HepG2 (cell line): ENCODE data around the gene ZIC3. TPM values are rescaled to one million over a fixed set of nuclear protein-coding genes. Genes with fewer than 3 reads are reported as not detected.

Experiments
- ATAC-seq: fragments of 200-7000 bp; cut with Tn5 transposase; 3 replicates; pipeline ENCODE4 v1.9.1; 2020; ENCODE audit warnings: mild to moderate bottlenecking, moderate library complexity
- BruUV-seq: library from RNA; stranded (reverse); fragments of 400-500 nt; replicated peaks from 2 replicates; lab custom pipeline; 2021; lab: Mats Ljungman, UMichigan
- CTCF ChIA-PET: fragments of 300-600 bp; formaldehyde crosslinking; extraction: SDS; loops from one replicate; lab custom pipeline; 2021; ENCODE audit warnings: low total read pairs, inconsistent platforms, low intra/inter-chr PET ratio; lab: Yijun Ruan, JAX
- POLR2A ChIA-PET: fragments of 350-600 bp; sonication (Branson Sonifier 250); formaldehyde crosslinking; loops from one replicate; lab custom pipeline; 2020; ENCODE audit warnings: antibody characterized with exemption, inconsistent platforms; lab: Yijun Ruan, JAX
- DNase-seq: peaks from one replicate; pipeline ENCODE4 v3.0.0-alpha.2; 2015; ENCODE audit warnings: low spot score
- FAIRE-seq: peaks from 3 replicates; lab custom pipeline; 2011; peaks lifted over from hg19 to GRCh38; lab: Jason Lieb, UNC
- H2AFZ ChIP-seq: one replicate; pipeline ENCODE4 v1.6.1; 2011; ENCODE audit warnings: low read length, inconsistent platforms
- H3K27ac ChIP-seq: fragments of 300-600 bp; 3 replicates; pipeline ENCODE4 v1.8.0; 2011; ENCODE audit warnings: mixed run types, mild to moderate bottlenecking, mixed read lengths, low read length, inconsistent platforms; ENCODE audit not compliant: insufficient read depth; ENCODE audit errors: extremely low read length
- H3K27me3 ChIP-seq, 2 experiments: fragments of 200-600 bp in 1 of 2; 2 replicates in 1 of 2; 3 replicates in 1 of 2; pipeline versions ENCODE4 v1.6.0 to v1.8.0; 2011; ENCODE audit warnings: low read length in 2 of 2, mild to moderate bottlenecking in 2 of 2, moderate library complexity in 2 of 2, inconsistent platforms in 1 of 2; ENCODE audit not compliant: insufficient read depth in 2 of 2, control insufficient read depth in 1 of 2
- H3K36me3 ChIP-seq, 2 experiments: fragments of 200-600 bp in 1 of 2; replicated peaks in 1 of 2; 2 replicates in 1 of 2; 3 replicates in 1 of 2; pipeline versions ENCODE4 v1.5.1 to v1.8.0; 2011; ENCODE audit warnings: low read length in 2 of 2, inconsistent platforms in 1 of 2; ENCODE audit not compliant: insufficient read depth in 2 of 2, control insufficient read depth in 1 of 2
- H3K4me1 ChIP-seq: 2 replicates; pipeline ENCODE4 v1.5.1; 2012; ENCODE audit warnings: low read length, inconsistent platforms; ENCODE audit not compliant: insufficient read depth
- H3K4me2 ChIP-seq: 2 replicates; pipeline ENCODE4 v1.6.0; 2011; ENCODE audit warnings: low read depth, low read length, inconsistent platforms
- H3K4me3 ChIP-seq, 3 experiments: fragments of 200-600 bp in 1 of 3; sonication (generic), shearing (Covaris generic) in 1 of 3; replicated peaks in 1 of 3; 2 replicates each; pipeline ENCODE4 v1.5.1; 2011 to 2016; ENCODE audit warnings: low read length in 3 of 3, inconsistent platforms in 2 of 3, low read depth in 2 of 3, mild to moderate bottlenecking in 2 of 3, control low read depth in 1 of 3, mixed read lengths in 1 of 3; ENCODE audit not compliant: insufficient read depth in 1 of 3
- H3K79me2 ChIP-seq: one replicate; pipeline ENCODE4 v1.6.1; 2011; ENCODE audit warnings: low read length, inconsistent platforms; ENCODE audit not compliant: insufficient read depth
- H3K9ac ChIP-seq: 2 replicates; pipeline ENCODE4 v1.6.0; 2011; ENCODE audit warnings: mild to moderate bottlenecking, low read depth, low read length, inconsistent platforms; ENCODE audit not compliant: insufficient read depth
- H3K9me3 ChIP-seq: 2 replicates; pipeline ENCODE4 v1.5.1; 2012; ENCODE audit warnings: mild to moderate bottlenecking, low read length
- H4K20me1 ChIP-seq: 2 replicates; pipeline ENCODE4 v1.6.0; 2011; ENCODE audit warnings: inconsistent platforms, mild to moderate bottlenecking, low read length, moderate library complexity; ENCODE audit not compliant: insufficient read depth
- CAMTA2 ChIP-seq: sonication (generic); formaldehyde crosslinking; IDR thresholded peaks from 2 replicates; pipeline ENCODE4 v1.4.0; 2020; ENCODE audit warnings: mild to moderate bottlenecking, missing genetic modification reagents, borderline replicate concordance
- CREB1 ChIP-seq, 2 experiments: fragments of 450-650 bp in 1 of 2; IDR thresholded peaks; 2 replicates each; pipeline ENCODE4 v1.6.1; 2016 to 2017; ENCODE audit warnings: control low read depth in 1 of 2, mild to moderate bottlenecking in 1 of 2, missing compliant biosample characterization in 1 of 2, missing genetic modification characterization in 1 of 2
- DNMT1 ChIP-seq: sonication (generic); formaldehyde crosslinking; IDR thresholded peaks from 2 replicates; pipeline ENCODE4 v1.5.1; 2020; ENCODE audit warnings: mild to moderate bottlenecking, missing genetic modification reagents
- NFIC ChIP-seq: IDR thresholded peaks from 2 replicates; pipeline ENCODE4 v1.6.1; 2012; ENCODE audit warnings: mild to moderate bottlenecking, low read length, inconsistent platforms
- YEATS4 ChIP-seq: sonication (generic); formaldehyde crosslinking; IDR thresholded peaks from 2 replicates; pipeline ENCODE4 v1.4.0; 2020; ENCODE audit warnings: missing genetic modification reagents, borderline replicate concordance
- WGBS: methylation state at CpG from one replicate; pipeline ENCODE4 v1.1.6; 2017; ENCODE audit warnings: low lambda C conversion rate; 5-methylcytosine and 5-hydroxymethylcytosine counted together
- in situ Hi-C: cut with HindIII; loops from 2 replicates; pipeline ENCODE4 v1.10.0; 2017; ENCODE audit warnings: low pct_unique_long_range_greater_than_20kb; ENCODE audit not compliant: extremely low pct_ligation_motif_present
- intact Hi-C: fragments of 100-400 bp; cut with micrococcal nuclease; formaldehyde crosslinking; loops from one replicate; pipeline ENCODE4 v1.10.0; 2022; ENCODE audit not compliant: unreplicated experiment
- polyA plus RNA-seq, 8 experiments: library from polyadenylated mRNA; depleted of rRNA in 3 of 8; stranded (reverse) in 7 of 8; unstranded in 1 of 8; fragments of >200 nt; fragmentation: Illumina TruSeq in 4 of 8; extraction: Trizol in 4 of 8; gene quantifications; 2 replicates each; pipeline versions ENCODE4 v1.2.1 to v1.2.3, GENCODE V29; 2011 to 2016; ENCODE audit warnings: low read depth in 4 of 8, missing spikeins in 1 of 8, mixed read lengths in 1 of 8; ENCODE audit not compliant: insufficient read depth in 1 of 8
- total RNA-seq, 5 experiments: library from RNA; depleted of rRNA; stranded (reverse); fragments of >200 nt; fragmentation: Illumina TruSeq; extraction: Trizol; gene quantifications; 2 replicates each; pipeline ENCODE4 v1.2.3, GENCODE V29; 2016; ENCODE audit warnings: low read depth in 1 of 5
- TF ChIP-seq, protein P1 (sequence below): sonication (generic); formaldehyde crosslinking; IDR thresholded peaks from 2 replicates; pipeline ENCODE4 v1.8.1; 2022; ENCODE audit warnings: mild to moderate bottlenecking, missing genetic modification reagents
- TF ChIP-seq, protein P2 (sequence below): IDR thresholded peaks from 2 replicates; pipeline ENCODE4 v1.6.1; 2016; ENCODE audit warnings: low read depth, control low read depth

The ZIC3 gene
- total and polyA plus RNA-seq, 2 of the 13 experiments (the other 11 are each of a cell fraction or from before 2014, with no cell fraction given): not detected

DNA sequence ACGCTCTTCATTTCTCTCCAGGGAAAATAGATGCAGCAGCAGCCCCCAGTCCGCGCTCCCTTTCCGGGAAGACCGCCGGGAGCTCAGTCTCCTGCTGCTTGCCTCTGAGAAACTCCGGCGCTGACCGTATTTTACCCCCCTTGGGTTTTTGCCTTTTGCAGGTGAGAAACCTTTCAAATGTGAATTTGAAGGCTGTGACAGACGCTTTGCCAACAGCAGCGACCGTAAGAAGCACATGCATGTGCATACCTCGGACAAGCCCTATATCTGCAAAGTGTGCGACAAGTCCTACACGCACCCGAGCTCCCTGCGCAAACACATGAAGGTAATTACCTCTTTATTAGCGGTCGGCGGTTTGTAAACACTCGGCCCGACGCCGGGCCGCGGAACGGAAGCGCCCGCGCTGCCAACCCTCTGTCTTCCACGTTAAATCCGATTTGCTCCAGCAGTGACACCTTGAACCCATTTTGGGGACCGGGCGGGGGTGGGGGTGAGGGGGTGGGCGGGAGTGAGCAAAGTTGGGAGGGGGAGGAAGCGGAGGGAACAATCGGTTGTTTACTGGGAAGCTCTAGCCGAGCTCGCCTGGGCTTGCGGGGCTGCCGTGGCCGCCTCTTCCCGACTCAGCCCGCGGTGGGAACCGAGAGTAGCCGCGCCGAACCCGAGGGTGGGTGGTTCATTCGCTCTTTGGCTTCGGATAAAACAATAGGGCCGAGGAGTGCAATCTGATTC, 3.0 kb downstream of the ZIC3 start:
- 82% methylated on average over 10 of the region's 53 CpGs for WGBS
- Histone ChIP-seq H3K9ac (no peak overlapping the region), H3K79me2 (no peaks in the 10 kb centered on the region), H2AFZ (no peak overlapping the region), H4K20me1 (no peaks in the 10 kb centered on the region), H3K4me3 (no peak overlapping the region), H3K4me1 (no peaks in the 10 kb centered on the region), H3K36me3 (no peaks in the 10 kb centered on the region), H3K9me3 (no peaks in the 10 kb centered on the region), H3K27ac (no peak overlapping the region), H3K4me2 (no peak overlapping the region), H3K27me3 (no peaks in the 10 kb centered on the region)
- FAIRE-seq (no peak), DNase-seq (no peak), ATAC-seq (no peak)
- CTCF ChIA-PET: no interaction called here
- no TSS peak for BruUV-seq
- in situ Hi-C loops: no loop called here
- POLR2A ChIA-PET: no interaction called here
- TF ChIP-seq CREB1 (IDR thresholded peaks at IDR 0.05) (no peak), CREB1 (CRISPR knock-in tag; IDR thresholded peaks at IDR 0.05) (no peak), CAMTA2 (no peak), DNMT1 (CRISPR knock-in tag) (no peak), NFIC (no peak), YEATS4 (CRISPR knock-in tag) (no peak)
- TF ChIP-seq, protein P1, sequence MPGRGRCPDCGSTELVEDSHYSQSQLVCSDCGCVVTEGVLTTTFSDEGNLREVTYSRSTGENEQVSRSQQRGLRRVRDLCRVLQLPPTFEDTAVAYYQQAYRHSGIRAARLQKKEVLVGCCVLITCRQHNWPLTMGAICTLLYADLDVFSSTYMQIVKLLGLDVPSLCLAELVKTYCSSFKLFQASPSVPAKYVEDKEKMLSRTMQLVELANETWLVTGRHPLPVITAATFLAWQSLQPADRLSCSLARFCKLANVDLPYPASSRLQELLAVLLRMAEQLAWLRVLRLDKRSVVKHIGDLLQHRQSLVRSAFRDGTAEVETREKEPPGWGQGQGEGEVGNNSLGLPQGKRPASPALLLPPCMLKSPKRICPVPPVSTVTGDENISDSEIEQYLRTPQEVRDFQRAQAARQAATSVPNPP: no peak
- TF ChIP-seq, protein P2, sequence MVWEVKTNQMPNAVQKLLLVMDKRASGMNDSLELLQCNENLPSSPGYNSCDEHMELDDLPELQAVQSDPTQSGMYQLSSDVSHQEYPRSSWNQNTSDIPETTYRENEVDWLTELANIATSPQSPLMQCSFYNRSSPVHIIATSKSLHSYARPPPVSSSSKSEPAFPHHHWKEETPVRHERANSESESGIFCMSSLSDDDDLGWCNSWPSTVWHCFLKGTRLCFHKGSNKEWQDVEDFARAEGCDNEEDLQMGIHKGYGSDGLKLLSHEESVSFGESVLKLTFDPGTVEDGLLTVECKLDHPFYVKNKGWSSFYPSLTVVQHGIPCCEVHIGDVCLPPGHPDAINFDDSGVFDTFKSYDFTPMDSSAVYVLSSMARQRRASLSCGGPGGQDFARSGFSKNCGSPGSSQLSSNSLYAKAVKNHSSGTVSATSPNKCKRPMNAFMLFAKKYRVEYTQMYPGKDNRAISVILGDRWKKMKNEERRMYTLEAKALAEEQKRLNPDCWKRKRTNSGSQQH (CRISPR knock-in tag): no peak
- intact Hi-C loops: no loop called here
